ENCODE measurements around the gene SSB. TPM values are rescaled to one million over a fixed set of nuclear protein-coding genes. Genes with fewer than 3 reads are reported as not detected.

Gene SSB
- total and polyA plus RNA-seq, 9 of the 15 experiments (the other 6 are each of a cell fraction or from before 2014, with no cell fraction given): 317 to 849 (median 515) TPM

DNA sequence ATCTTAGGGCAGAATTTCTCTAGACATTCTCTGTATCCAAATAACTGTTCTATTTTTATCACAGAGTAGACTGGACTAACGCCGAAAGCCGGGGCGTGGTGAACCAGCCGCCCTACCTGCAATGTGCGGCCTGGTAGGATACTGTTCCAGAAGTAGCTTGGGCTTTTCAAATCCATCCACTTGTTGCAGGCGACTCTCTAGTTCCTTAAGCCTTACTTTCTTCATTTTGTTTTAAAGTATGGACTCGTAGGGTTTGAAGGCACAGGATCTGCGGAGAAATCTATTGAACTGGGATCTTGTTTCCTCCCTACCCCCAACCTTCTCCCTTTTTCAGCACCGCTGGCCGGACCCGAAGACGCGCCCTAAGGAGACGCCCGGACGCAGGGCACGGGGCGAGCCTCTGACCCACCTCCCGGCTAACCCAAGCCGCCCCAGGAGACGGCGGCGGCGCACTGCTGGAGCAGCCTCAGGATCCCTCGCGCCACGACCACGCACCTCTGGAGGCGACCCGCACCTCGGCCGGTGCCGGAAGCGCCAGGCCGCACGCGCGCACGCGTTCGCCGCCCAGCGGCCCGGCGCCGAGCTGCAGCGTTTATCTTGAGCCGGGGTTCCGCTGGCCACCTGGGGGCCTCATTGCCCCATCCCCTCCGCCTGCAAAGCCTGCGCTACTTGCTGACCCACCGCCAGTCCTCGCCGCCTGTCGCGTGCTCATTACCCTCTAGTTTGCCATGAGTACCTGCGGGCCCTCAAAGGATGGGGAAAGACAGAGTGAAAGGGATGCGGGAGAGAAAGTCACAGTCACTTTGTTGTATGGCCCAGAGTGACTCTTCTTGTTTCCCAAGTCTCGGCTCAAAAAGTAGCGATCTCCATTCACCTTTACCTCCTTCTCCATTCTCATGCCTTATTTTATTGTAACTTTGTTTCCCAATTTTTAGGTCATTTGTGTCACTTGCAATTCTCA, 26.0 kb downstream of the SSB start, which contains the start of gene METTL5 (continued):
- TF ChIP-seq, protein P1, sequence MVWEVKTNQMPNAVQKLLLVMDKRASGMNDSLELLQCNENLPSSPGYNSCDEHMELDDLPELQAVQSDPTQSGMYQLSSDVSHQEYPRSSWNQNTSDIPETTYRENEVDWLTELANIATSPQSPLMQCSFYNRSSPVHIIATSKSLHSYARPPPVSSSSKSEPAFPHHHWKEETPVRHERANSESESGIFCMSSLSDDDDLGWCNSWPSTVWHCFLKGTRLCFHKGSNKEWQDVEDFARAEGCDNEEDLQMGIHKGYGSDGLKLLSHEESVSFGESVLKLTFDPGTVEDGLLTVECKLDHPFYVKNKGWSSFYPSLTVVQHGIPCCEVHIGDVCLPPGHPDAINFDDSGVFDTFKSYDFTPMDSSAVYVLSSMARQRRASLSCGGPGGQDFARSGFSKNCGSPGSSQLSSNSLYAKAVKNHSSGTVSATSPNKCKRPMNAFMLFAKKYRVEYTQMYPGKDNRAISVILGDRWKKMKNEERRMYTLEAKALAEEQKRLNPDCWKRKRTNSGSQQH (CRISPR knock-in tag; IDR thresholded peaks at IDR 0.05): 0 out of 2 replicates have a peak, but pooled peaks have one; percentile 29
- TF ChIP-seq, protein P2, sequence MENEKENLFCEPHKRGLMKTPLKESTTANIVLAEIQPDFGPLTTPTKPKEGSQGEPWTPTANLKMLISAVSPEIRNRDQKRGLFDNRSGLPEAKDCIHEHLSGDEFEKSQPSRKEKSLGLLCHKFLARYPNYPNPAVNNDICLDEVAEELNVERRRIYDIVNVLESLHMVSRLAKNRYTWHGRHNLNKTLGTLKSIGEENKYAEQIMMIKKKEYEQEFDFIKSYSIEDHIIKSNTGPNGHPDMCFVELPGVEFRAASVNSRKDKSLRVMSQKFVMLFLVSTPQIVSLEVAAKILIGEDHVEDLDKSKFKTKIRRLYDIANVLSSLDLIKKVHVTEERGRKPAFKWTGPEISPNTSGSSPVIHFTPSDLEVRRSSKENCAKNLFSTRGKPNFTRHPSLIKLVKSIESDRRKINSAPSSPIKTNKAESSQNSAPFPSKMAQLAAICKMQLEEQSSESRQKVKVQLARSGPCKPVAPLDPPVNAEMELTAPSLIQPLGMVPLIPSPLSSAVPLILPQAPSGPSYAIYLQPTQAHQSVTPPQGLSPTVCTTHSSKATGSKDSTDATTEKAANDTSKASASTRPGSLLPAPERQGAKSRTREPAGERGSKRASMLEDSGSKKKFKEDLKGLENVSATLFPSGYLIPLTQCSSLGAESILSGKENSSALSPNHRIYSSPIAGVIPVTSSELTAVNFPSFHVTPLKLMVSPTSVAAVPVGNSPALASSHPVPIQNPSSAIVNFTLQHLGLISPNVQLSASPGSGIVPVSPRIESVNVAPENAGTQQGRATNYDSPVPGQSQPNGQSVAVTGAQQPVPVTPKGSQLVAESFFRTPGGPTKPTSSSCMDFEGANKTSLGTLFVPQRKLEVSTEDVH (IDR thresholded peaks at IDR 0.05; ENCODE audit: low read depth, partially characterized antibody): no peak
- TF ChIP-seq KLF1 (tag; IDR thresholded peaks at IDR 0.05): peak; percentile 90
- TF ChIP-seq ZNF445 (CRISPR knock-in tag; IDR thresholded peaks at IDR 0.05; ENCODE audit: low read depth): no peak
- TF ChIP-seq, protein P3, sequence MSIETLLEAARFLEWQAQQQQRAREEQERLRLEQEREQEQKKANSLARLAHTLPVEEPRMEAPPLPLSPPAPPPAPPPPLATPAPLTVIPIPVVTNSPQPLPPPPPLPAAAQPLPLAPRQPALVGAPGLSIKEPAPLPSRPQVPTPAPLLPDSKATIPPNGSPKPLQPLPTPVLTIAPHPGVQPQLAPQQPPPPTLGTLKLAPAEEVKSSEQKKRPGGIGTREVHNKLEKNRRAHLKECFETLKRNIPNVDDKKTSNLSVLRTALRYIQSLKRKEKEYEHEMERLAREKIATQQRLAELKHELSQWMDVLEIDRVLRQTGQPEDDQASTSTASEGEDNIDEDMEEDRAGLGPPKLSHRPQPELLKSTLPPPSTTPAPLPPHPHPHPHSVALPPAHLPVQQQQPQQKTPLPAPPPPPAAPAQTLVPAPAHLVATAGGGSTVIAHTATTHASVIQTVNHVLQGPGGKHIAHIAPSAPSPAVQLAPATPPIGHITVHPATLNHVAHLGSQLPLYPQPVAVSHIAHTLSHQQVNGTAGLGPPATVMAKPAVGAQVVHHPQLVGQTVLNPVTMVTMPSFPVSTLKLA (conservative IDR thresholded peaks at IDR 0.05): peak; percentile 66 to 86
- peak; percentile 71; the same call in 1 of the 2 replicates for TF ChIP-seq ZNF197 (CRISPR knock-in tag; IDR thresholded peaks at IDR 0.05; ENCODE audit: low read depth)
- 0 out of 2 replicates have a peak, but pooled peaks have one; percentile 37 for TF ChIP-seq MIER1 (IDR thresholded peaks at IDR 0.05; ENCODE audit: low read depth)
- no peak for TF ChIP-seq ZBTB26 (CRISPR knock-in tag; IDR thresholded peaks at IDR 0.05)
- no peak for TF ChIP-seq SIX5 (IDR thresholded peaks at IDR 0.05; ENCODE audit: borderline replicate concordance in 1 of 2, insufficient read depth in 1 of 2, low read depth in 1 of 2, low read length in 2 of 2)
- peak; percentile 95 for TF ChIP-seq ZFX (CRISPR knock-in tag; IDR thresholded peaks at IDR 0.05)
- TF ChIP-seq BCL6 (CRISPR knock-in tag; IDR thresholded peaks at IDR 0.05): no peak
- TF ChIP-seq EP400 (IDR thresholded peaks at IDR 0.05): peak; percentile 79
- TF ChIP-seq NR2C2 (CRISPR knock-in tag; IDR thresholded peaks at IDR 0.05): peak; percentile 16; the same call in 1 of the 2 replicates
- peak; percentile 50 for TF ChIP-seq NR2C2 (tag; IDR thresholded peaks at IDR 0.05)
- TF ChIP-seq NCOA6 (IDR thresholded peaks at IDR 0.05): 0 out of 2 replicates have a peak, but pooled peaks have one; percentile 29
- no peak; the same call in 1 of the 2 replicates for TF ChIP-seq ZNF175 (CRISPR knock-in tag; IDR thresholded peaks at IDR 0.05; ENCODE audit: low read depth)
- TF ChIP-seq ATF4 (CRISPR knock-in tag; IDR thresholded peaks at IDR 0.05): peak; percentile 8; the same call in 1 of the 2 replicates
- TF ChIP-seq MAFK (IDR thresholded peaks at IDR 0.05; ENCODE audit: low read length): peak; percentile 53
- TF ChIP-seq HDAC2 (IDR thresholded peaks at IDR 0.05): peak; percentile 49; the same call in 1 of the 2 replicates
